Ureter (tissue), 1 donor: ENCODE measurements around the gene IMPDH1. TPM values are rescaled to one million over a fixed set of nuclear protein-coding genes. Genes with fewer than 3 reads are reported as not detected.
A peak's percentile ranks its signal among the peaks of the same experiment; 100 is the strongest.

ENCODE experiments used
- DNase-seq: peaks from one replicate; pipeline ENCODE4 v3.0.0-alpha.2; 2020; ENCODE audit warnings: low spot score
- total RNA-seq: library from RNA; stranded (reverse); gene quantifications from one replicate; pipeline ENCODE4 v1.2.4, GENCODE V29; 2023
- donor health status: DM: yes; HTN: yes; CAD: no.

The IMPDH1 gene
- total RNA-seq, 1 donor from 2014 or later: 40.2 TPM

- no peak for DNase-seq
Measured at GRCh38 chr7:128434413-128435326, 24.9 kb upstream of the IMPDH1 start.

GRCh38 chr7:128431754-128432153 is 22.0 kb upstream of the IMPDH1 start:
- no peak for DNase-seq

- no peak for DNase-seq
Measured at GRCh38 chr7:128431221-128431620, 21.4 kb upstream of the IMPDH1 start.

GRCh38 chr7:128430207-128430606 is 20.4 kb upstream of the IMPDH1 start:
- no peak for DNase-seq

GRCh38 chr7:128427289-128427891 is 17.6 kb upstream of the IMPDH1 start:
- no peak for DNase-seq

GRCh38 chr7:128425850-128426249 is 16.1 kb upstream of the IMPDH1 start:
- DNase-seq: peak; percentile 75

- DNase-seq: no peak
Measured at GRCh38 chr7:128424686-128425275, 15.0 kb upstream of the IMPDH1 start.

GRCh38 chr7:128422842-128423241 is 13.1 kb upstream of the IMPDH1 start:
- no peak for DNase-seq

- no peak for DNase-seq
Measured at GRCh38 chr7:128422037-128422436, 12.3 kb upstream of the IMPDH1 start.

GRCh38 chr7:128421384-128421783 is 11.6 kb upstream of the IMPDH1 start:
- DNase-seq: no peak

- no peak for DNase-seq
Measured at GRCh38 chr7:128420773-128421172, 11.0 kb upstream of the IMPDH1 start.

- no peak for DNase-seq
Measured at GRCh38 chr7:128419257-128419656, 9.5 kb upstream of the IMPDH1 start.

- no peak for DNase-seq
Measured at GRCh38 chr7:128417071-128417470, 7.3 kb upstream of the IMPDH1 start.

- DNase-seq: no peak
Measured at GRCh38 chr7:128415217-128415785, 5.5 kb upstream of the IMPDH1 start.

- DNase-seq: no peak
Measured at GRCh38 chr7:128410451-128410753, 620 bp upstream of the IMPDH1 start.

- DNase-seq: peak; percentile 73
Measured at GRCh38 chr7:128408709-128409595, 830 bp downstream of the IMPDH1 start.

- DNase-seq: no peak
Measured at GRCh38 chr7:128407751-128408708, 1.8 kb downstream of the IMPDH1 start.

GRCh38 chr7:128407233-128407589 is 2.6 kb downstream of the IMPDH1 start:
- no peak for DNase-seq

- DNase-seq: no peak
Measured at GRCh38 chr7:128406314-128407232, 3.2 kb downstream of the IMPDH1 start.
